HUES48 (cell line): ENCODE measurements around the gene SARNP.

Experiments
- H3K27ac ChIP-seq: one replicate; pipeline ENCODE4 v1.7.0; 2013; ENCODE audit warnings: low read depth, low read length, inconsistent platforms
- H3K27me3 ChIP-seq: 2 replicates; pipeline ENCODE4 v1.6.1; 2013; ENCODE audit warnings: mild to moderate bottlenecking, low read length; ENCODE audit not compliant: control insufficient read depth, insufficient read depth
- H3K36me3 ChIP-seq: 2 replicates; pipeline ENCODE4 v1.6.1; 2013; ENCODE audit warnings: low read length; ENCODE audit not compliant: control insufficient read depth, insufficient read depth
- H3K4me1 ChIP-seq: 2 replicates; pipeline ENCODE4 v1.6.1; 2013; ENCODE audit warnings: mild to moderate bottlenecking, low read length; ENCODE audit not compliant: control insufficient read depth, insufficient read depth
- H3K4me3 ChIP-seq: 2 replicates; pipeline ENCODE4 v1.5.1; 2013; ENCODE audit warnings: mild to moderate bottlenecking, low read depth, low read length
- H3K9ac ChIP-seq: 2 replicates; pipeline ENCODE4 v1.6.1; 2013; ENCODE audit warnings: mild to moderate bottlenecking, low read depth, low read length, moderate library complexity
- H3K9me3 ChIP-seq: 2 replicates; pipeline ENCODE4 v1.6.1; 2013; ENCODE audit warnings: low read length; ENCODE audit not compliant: control insufficient read depth, insufficient read depth

Gene SARNP

GRCh38 chr12:55755246-55755645 lies 62.3 kb downstream of the SARNP start:
- no peak overlapping the region for H3K27ac ChIP-seq
- no peaks in the 10 kb centered on the region for H3K27me3 ChIP-seq
- H3K4me3 ChIP-seq = no peak overlapping the region
- H3K9ac ChIP-seq = no peak overlapping the region
- no peaks in the 10 kb centered on the region for H3K9me3 ChIP-seq
- H3K4me1 ChIP-seq = peaks cover 15% of the 10 kb centered on the region; the same call in 1 of the 2 replicates
- peaks cover 84% of the 10 kb centered on the region for H3K36me3 ChIP-seq

DNA sequence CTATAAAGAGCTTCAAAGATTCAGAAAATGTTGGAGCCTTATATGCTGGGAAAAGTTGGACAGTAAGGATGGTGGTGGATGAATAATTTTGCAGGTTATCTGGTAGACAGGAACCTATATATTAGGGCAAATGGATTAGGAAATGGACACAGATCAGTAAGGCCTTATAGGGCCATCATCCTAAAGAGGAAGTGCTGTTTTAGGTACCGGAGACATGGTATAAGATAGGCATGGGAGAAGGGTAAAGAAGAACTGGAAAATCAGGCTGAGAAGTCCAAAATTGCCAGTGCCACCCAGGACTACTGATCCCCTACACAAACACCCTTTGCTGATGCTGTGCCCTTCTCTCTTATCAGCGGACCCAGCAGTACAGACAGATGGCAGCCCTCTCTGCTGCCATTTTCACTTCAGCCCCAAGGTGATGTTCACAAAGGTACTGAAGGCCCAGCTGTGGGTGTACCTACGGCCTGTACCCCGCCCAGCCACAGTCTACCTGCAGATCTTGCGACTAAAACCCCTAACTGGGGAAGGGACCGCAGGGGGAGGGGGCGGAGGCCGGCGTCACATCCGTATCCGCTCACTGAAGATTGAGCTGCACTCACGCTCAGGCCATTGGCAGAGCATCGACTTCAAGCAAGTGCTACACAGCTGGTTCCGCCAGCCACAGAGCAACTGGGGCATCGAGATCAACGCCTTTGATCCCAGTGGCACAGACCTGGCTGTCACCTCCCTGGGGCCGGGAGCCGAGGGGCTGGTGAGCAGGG lies 69.1 kb downstream of the SARNP start:
- H3K36me3 ChIP-seq = peaks cover 63% of the 10 kb centered on the region
- H3K9me3 ChIP-seq = no peaks in the 10 kb centered on the region
- peaks cover 42% of the 10 kb centered on the region for H3K4me1 ChIP-seq
- no peak overlapping the region for H3K9ac ChIP-seq
- H3K27me3 ChIP-seq = no peaks in the 10 kb centered on the region
- no peak overlapping the region for H3K27ac ChIP-seq
- H3K4me3 ChIP-seq = 0 out of 2 replicates have a peak overlapping the region, but pooled peaks have one; percentile 87

DNA sequence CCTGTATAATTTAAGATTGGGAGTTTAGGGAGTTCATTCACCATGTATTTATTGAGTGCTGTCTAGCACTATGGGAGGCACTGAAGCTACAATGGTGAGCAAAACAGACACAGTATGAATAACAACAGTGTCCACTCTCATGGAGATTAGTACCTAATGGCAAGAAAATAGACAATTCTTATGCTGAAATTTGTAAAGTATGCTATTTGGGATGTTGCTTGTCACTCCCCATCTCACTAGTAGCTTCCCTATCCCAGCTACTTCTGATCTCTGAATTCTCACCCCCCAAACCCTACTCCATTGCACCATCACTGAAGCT lies 70.7 kb downstream of the SARNP start:
- Histone ChIP-seq H3K4me3 (peak overlapping the region; percentile 87), H3K27me3 (no peaks in the 10 kb centered on the region), H3K9ac (no peak overlapping the region), H3K4me1 (peaks cover 48% of the 10 kb centered on the region), H3K9me3 (no peaks in the 10 kb centered on the region), H3K36me3 (peaks cover 50% of the 10 kb centered on the region), H3K27ac (peak overlapping the region; percentile 94)

DNA sequence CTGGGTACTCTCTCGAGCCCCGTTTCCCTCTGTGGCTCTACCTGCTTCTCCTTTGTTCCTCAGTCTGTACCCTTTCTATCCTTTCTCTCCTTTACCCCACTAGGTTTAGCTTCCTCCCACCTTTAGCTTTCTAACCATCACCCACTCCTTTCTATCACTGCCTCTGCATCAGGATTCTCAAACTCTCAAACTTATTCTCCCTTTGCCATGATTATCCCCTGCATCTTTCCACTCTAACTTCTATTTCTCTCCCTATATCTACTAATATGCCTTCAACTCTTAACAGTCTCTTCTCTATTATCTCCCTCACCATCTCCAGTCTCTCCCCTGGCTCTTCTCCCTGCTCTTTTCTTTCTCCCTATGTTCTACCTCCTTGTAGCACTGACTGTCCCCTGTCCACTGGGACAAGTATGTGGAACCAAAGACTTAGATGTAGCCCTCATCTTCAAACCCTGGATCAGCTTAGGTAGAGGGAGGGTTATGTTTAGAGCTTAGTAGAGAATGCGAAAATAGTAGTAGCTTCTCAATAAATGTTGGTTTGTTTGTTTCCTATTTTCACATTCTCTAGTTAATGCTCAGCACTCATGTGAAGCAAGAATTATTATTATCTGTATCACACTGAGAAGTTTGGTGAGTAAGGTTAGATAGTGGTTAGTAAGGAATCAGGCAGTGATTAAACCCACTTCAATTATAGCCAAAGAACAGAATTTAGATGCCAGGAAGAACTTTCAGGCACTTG lies 71.2 kb downstream of the SARNP start:
- peak overlapping the region; percentile 87 for H3K4me3 ChIP-seq
- H3K27ac ChIP-seq = peak overlapping the region; percentile 94
- H3K36me3 ChIP-seq = peaks cover 44% of the 10 kb centered on the region
- H3K27me3 ChIP-seq = no peaks in the 10 kb centered on the region
- peak overlapping the region; percentile 53 for H3K9ac ChIP-seq
- H3K9me3 ChIP-seq = no peaks in the 10 kb centered on the region
- H3K4me1 ChIP-seq = peaks cover 51% of the 10 kb centered on the region

GRCh38 chr12:55745361-55746173 lies 72.0 kb downstream of the SARNP start:
- no peaks in the 10 kb centered on the region for H3K9me3 ChIP-seq
- peak overlapping the region; percentile 87 for H3K4me3 ChIP-seq
- H3K9ac ChIP-seq = peak overlapping the region; percentile 54
- H3K36me3 ChIP-seq = peaks cover 37% of the 10 kb centered on the region
- H3K27me3 ChIP-seq = no peaks in the 10 kb centered on the region
- H3K27ac ChIP-seq = peak overlapping the region; percentile 94
- peaks cover 49% of the 10 kb centered on the region for H3K4me1 ChIP-seq

- Histone ChIP-seq H3K27me3 (no peaks in the 10 kb centered on the region), H3K4me1 (peaks cover 46% of the 10 kb centered on the region), H3K36me3 (peaks cover 27% of the 10 kb centered on the region), H3K9me3 (no peaks in the 10 kb centered on the region), H3K27ac (peak overlapping the region; percentile 94), H3K9ac (peak overlapping the region; percentile 43; the same call in 1 of the 2 replicates), H3K4me3 (peak overlapping the region; percentile 87)
These were observed 73.0 kb downstream of the SARNP start for GRCh38 chr12:55744340-55745030.

DNA sequence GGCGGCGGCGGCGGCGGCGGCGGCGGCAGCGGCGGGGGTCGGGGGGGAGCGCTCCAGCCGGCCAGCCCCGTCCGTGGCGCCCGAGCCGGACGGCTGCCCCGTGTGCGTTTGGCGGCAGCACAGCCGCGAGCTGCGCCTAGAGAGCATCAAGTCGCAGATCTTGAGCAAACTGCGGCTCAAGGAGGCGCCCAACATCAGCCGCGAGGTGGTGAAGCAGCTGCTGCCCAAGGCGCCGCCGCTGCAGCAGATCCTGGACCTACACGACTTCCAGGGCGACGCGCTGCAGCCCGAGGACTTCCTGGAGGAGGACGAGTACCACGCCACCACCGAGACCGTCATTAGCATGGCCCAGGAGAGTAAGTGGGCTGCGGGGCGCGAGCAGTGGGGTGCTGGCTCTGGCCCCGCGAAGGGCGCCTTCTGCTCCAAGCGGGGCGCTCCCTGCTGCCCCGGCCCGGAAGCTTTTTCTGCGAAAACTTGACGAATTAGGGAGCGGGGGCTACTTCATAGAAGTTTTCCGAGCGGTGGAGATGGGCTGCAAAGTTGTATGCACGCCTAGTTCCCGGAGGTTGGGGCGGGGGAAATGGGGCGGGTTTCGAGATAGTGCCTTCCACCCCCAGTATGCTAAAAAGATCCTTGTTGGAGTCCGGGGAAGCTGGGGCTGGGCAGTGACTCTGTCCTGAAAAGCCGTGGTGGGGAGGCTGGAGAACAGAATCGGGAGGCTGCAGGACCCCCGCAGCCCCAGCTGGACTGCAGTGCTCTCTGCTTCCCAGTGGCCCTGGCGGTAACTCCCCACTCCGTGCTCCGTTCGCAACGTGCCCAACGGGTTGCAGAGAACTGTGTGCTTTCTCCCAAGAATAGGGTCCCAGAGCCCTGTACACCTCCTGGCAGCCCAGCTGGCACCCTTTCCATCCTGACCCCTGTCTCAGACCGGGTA lies 73.9 kb downstream of the SARNP start:
- H3K27ac ChIP-seq = peak overlapping the region; percentile 94
- peaks cover 42% of the 10 kb centered on the region for H3K4me1 ChIP-seq
- H3K27me3 ChIP-seq = no peaks in the 10 kb centered on the region
- H3K9me3 ChIP-seq = no peaks in the 10 kb centered on the region
- H3K9ac ChIP-seq = peak overlapping the region; percentile 71
- H3K4me3 ChIP-seq = peak overlapping the region; percentile 87
- peaks cover 18% of the 10 kb centered on the region for H3K36me3 ChIP-seq

- Histone ChIP-seq H3K9me3 (no peaks in the 10 kb centered on the region), H3K27ac (peak within 1 kb of the TSS; percentile 94), H3K4me1 (peaks cover 37% of the 10 kb centered on the region), H3K36me3 (peaks cover 10% of the 10 kb centered on the region), H3K4me3 (peak within 1 kb of the TSS; percentile 87), H3K9ac (peak within 1 kb of the TSS; percentile 71), H3K27me3 (no peaks in the 10 kb centered on the region)
These were observed 74.7 kb downstream of the SARNP start, which contains the start of gene GDF11 for GRCh38 chr12:55742719-55743405. Gene GDF11 (plus strand): TSS chr12:55743122. CDS start chr12:55743317, 195 bp downstream.

DNA sequence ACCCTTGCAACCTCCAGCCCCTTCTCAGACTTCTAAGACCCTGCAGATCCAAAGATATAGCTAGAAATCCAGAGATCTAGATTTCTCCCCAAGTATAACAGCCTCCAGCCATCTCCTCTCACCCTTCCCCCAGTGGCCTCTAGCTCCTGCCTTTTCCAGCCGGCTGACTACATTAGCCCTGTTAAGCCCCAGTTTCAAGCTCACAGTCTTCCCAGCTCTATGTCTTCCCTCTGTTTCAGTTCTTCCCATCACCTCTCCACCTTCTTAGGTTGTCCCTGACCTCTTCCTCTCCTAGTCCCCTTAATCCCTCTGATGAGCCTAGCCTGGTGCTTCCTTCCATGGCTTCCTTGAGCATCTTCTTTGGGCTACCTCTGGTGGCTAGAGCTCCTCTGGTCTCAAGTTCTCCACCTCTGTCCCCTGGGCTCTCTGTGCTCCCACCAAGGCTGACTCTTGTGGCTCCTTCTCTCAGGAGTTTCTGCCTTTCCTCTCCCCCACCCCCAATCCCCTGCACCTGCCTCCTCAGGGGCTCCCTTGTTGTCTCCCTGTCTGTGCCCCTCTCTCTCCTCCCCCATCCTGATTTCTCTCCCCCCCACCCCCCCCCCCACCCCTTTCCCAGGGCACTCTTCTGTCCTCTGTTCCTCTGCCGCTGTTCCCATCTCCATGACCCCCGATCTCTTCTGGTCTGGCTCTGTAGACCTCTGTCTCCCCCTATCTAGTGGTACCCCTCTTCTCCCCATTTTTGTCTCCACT lies 75.4 kb downstream of the SARNP start:
- Histone ChIP-seq H3K9ac (no peak overlapping the region), H3K4me3 (peak overlapping the region; percentile 59), H3K36me3 (0 out of 2 replicates have a peak, but pooled peaks cover 4% of the 10 kb centered on the region), H3K4me1 (peaks cover 36% of the 10 kb centered on the region), H3K9me3 (no peaks in the 10 kb centered on the region), H3K27ac (peak overlapping the region; percentile 43), H3K27me3 (no peaks in the 10 kb centered on the region)
